Non-pigmented ciliary epithelial cell (primary cell): Measurements from ENCODE around the gene RFTN2.
"Not testable (repeated sequence)": the region's sequence is repeated elsewhere in the genome, so short reads cannot be mapped to it uniquely, and the experiment has no call there.

ENCODE experiments used
- DNase-seq: peaks from one replicate; pipeline ENCODE4 v3.0.0-alpha.2; 2010; ENCODE audit warnings: low read depth

RFTN2 gene

DNA sequence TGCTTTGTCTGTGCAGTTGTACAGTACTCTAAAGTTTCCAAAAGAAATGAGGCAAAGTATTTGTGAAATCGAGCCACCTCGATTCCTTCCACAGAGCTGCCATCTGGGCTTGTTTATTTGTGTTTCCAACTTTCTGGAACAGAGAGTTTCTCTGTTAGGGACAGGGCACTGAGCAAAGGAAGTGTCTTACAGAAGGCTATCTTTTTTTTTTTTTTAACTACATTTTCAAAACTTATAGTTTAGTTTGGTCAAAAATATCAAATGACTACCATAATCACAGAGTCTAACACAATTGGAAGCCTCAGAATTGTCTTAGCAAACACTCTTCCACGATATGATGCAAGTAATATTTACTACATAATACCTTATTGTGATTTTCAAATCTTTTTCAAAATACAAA is 796 bp downstream of the RFTN2 start:
- no peak for DNase-seq

DNA sequence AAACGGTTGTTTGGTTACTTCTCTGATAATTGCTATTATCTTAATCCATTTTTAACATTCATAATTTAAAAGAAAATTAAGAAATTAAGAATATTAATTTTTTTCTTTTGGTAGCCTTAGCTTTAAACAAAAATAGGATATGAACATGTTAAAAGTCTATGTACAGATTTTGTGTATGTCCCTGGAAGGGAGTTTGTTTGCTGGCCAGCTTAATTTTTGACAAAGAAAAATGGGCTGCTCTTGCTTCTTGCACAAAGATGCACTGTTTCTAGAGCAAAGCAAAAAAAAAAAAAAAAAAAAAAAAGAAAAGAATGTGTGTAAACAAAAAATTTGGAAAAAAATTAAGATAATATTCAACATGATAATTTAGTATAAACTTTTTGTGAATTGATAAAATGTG is 1.3 kb downstream of the RFTN2 start:
- DNase-seq = no peak

DNA sequence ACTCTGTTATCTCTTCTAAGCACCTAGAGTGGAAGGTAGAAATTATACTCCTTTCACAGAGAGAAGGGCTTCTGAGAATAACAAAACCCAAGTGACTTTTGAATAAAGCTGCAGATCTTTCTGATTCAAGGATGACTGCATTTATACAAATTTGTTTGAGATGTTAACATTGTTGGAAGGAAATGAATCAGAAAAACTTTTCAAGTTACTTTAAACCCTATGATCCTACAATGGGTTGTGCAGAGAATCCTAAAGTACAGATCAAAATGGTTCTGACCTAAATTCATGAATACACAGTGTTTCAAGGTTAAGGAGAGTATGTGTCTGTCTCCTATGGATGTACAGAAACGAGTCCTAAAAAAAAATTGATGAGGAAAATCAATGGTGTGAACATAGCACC is 1.8 kb downstream of the RFTN2 start:
- no peak for DNase-seq

DNA sequence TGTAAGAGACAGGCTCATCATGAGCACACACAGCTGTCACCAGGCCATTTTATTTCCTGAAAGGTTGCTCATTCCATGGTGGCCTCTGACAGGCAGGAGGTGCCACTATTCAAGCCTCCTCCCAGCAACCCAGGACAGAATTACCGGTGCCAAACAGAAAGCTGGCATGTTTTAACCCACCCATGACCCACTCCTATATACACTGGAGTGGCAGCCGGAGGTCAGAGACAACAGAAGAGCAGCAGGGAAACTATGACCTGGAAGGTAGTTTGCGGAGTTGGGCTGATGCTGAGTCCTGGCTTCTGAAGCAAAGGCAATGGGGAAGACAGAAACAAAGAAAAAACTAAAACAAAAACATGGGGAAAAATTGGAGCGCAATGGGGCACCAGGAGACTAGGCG is 2.3 kb downstream of the RFTN2 start:
- no peak for DNase-seq

DNA sequence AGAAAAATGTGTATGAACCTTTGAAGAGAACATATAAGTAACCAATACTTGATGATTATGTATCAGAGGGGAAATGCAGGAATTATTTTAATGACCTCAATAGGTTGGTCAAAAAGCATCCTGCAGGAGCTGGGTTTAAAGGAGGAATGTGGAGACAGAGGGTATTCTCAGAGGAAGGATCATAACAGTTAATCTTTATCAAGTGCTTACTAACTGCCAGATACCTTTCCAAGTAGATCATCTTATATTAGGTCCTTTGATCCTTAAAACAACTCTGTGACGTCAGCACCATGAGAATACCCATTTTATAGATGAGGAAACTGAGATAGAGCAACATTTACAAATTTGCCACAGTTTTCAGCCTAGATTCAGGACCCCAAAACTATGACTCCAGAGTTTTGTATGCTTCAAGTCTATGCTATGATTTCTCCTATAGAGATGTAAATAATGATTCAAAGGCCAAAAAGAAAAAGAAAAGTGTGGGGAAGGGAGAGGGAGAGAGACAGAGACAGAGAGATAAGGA is 3.0 kb downstream of the RFTN2 start:
- DNase-seq = no peak

- no peak for DNase-seq
Measured at GRCh38 chr2:197669077-197669476, 6.3 kb downstream of the RFTN2 start.

DNA sequence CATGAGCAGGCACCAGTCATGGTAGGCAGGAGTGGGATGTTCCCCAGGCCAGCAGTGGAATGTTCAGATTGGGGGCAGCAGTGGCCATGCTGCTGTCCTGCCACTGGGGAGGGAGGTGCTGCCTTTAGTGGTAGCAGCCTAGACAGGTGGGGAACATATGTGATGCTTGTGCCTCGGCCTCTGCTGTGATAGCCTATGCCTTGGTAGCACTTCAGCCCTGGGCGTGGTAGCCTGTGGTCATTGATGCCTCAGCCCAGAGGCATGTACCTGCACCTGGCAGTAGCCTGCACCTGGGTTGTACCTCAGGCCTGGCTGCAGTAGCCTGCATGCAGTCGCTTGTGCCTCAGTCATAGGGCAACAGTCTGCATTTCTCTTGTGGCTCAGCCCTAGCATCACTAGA is 7.1 kb downstream of the RFTN2 start:
- no peak for DNase-seq

DNA sequence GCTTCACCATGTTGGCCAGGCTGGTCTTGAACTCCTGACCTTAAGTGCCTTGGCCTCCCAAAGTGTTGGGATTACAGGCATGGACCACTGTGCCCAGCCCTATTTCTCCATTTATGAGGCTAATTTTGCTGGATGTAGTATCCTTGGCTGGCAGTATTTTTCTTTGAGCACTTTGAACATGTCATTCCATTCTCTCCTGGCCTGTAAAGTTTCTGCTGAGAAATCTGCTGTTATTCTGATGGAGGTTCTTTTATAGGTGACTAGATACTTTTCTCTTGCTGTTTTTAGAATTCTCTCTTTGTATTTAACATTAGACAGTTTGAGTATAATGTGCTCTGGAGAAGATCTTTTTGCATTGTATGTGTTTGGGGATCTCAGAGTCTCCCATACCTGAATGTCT is 9.1 kb downstream of the RFTN2 start:
- DNase-seq = no peak

DNA sequence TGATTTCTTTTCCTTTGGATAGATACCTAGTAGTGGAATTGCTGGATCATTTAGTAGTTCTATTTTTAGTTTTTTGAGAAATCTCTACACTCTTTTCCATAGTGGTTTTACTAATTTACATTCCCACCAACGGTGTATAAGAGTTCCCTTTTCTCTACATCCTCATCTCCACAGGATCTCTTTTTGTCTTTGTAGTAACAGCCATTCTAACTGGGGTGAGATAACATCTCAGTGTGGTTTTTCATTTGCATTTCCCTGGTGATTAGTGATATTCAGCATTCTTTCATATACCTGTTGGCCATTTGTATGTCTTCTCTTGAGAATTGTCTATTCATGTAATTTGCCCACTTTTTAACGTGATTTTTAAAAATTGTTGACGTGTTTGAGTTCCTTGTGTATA is 13.8 kb downstream of the RFTN2 start:
- DNase-seq = no peak

DNA sequence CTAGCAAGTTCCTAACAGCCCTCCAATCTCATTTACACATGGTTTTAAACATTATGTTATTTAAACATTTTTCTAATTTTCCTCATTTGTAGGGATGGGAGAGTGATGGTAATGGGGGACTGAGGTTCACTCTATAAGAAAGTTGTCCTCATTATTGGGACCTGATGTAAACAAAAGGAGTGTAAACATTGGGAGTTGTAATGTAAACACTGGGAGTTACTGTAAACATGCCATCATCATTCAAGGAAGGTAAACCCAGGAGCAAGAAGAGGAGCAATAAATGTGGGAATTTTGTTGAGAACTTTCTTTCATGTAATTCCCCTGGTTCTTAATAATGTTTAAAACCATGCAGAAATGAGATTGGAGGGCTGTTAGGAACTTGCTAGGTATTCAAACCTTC is 17.8 kb downstream of the RFTN2 start:
- DNase-seq = no peak

DNA sequence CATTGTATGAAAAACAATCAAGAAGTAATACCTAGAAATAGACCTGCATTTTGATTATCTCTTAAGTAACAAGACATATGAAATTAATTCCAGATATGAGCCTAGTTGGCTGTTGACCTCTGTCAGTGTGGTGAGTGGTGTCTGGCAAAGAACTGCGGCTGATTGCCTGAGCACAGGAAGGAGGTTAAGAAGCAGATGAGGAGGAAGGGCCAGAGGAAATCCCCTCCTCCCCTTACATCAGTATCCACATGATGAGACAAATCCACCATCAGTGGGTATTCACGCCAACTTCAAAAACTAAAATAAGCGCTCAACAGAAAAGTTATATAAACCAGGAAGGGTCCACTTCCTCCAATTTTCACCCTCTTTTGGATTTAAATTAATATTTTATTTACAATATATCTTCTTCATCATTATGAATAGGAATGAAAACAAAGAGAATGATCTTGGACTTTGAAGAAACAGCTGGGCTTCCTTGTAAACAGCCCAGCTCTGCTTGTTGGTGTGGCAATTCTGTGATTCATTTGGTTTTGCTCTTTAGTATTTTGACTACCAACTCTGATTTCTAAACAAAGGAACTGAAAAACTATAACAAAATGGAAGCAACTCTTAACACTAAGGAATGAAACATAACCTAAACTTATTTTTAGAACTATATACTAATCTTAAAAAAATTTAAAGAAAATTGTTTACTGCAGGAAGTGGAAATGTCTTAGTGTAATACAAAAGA is 27.3 kb downstream of the RFTN2 start:
- DNase-seq = no peak

DNA sequence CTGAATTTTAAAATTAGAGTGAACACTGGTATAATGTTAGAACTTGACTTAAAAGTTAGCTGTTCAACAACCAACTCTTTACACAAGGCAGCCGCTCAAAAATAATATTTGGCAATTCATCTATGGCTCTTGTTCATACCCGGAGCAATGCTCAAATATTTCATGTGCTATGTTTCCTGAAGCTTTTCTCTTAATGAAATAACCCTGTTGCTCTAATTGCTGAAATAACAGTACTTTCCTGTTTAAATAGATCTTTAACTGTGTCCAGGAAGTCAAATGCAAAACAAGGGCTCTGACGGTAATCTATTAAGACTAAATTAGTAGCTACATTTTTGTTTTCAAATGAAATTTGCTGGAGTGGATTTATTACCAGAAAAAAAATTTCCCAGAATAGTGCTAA is 33.7 kb downstream of the RFTN2 start:
- DNase-seq = no peak

DNA sequence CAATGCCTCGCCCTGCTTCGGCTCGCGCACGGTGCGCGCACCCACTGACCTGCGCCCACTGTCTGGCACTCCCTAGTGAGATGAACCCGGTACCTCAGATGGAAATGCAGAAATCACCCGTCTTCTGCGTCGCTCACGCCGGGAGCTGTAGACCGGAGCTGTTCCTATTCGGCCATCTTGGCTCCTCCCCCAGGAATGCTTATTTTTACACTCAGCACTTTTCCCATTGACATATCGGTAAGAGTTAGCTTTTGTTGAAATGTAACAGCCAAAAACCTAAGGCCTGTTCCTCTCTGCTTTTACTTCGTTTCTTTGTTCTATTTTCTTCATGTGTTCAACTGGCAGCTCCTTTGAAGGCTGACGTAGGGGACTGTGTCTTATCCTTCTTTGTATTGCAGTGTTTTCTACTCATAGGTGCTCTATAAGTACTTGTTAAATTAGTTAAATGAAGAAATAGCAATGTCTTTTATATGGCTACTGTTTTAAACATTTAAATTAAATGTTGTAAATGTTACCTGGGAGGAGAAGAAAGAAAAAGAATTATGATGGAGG is 34.7 kb downstream of the RFTN2 start:
- not testable (repeated sequence) for DNase-seq

GRCh38 chr2:197633109-197633657 is 42.2 kb downstream of the RFTN2 start:
- no peak for DNase-seq

DNA sequence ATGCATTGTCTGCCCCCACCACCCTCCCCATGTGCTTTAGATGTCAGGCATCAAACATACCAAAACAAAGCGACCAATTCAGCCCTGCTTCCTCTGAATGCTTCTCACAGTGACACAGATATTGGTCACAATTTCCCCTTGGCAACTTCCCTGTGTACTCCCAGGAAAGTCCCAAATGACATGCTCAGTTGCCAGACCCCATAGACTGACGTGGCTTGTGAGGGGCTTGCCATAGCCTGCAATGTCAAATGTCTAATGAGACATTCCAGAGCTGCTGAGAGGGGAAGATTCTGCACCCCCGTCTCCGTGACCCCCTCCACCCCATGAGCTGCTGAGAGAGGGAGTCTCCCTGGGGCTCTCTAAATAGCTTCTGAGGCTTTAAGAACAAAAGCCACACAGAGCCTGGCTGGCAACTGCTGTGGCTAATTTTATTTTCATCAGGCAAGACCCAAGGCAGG is 47.3 kb downstream of the RFTN2 start:
- DNase-seq = no peak

DNA sequence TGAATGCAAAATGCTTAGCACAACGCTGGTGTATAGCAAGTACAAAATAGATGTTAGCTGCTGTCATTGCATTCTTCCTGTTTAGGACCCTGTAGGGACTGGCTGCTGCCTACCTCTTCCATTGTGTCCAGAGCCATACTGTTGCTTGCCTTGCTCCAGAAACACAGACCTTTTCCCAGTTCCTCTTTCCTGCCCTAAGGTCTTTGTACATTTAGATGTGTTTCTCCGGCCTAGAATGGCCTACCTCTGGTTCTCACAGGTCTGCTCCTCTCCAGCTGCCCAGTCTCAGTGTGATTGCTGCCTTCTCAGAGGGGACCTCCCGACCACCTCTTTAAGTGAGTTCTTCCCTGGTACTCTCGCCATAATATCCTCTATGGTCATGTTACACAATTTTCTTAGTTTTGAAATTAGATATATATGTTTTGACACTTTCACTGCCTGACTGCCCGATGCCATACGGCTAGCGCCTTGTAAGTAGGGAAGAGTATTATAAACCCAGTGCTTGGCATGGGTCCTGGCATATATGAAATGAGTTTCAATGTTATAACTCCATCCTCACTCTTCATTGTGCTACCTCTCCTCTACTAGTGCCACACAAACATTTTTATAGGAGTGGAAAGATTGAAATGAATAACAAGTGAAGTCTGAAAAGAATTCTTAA is 48.3 kb downstream of the RFTN2 start:
- DNase-seq = no peak

DNA sequence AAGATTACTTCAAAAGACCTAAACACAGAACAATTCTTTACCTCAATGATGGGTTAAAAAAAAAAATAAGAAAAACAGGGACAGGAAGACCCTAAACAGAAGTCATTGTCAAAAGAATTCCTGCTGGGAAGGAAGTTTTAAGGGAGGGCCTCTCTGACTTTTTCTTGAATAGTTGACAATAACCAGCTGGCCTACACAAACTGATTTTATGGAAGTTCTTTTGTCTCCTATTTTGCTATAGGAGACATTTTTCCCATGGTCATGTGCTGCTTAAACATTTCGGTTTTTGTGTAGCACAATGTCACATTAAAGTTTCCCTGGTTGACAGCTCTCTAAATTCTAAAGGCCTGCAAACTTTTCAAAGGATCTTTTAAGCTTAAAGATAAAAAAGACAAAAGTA is 55.3 kb downstream of the RFTN2 start:
- DNase-seq = no peak

DNA sequence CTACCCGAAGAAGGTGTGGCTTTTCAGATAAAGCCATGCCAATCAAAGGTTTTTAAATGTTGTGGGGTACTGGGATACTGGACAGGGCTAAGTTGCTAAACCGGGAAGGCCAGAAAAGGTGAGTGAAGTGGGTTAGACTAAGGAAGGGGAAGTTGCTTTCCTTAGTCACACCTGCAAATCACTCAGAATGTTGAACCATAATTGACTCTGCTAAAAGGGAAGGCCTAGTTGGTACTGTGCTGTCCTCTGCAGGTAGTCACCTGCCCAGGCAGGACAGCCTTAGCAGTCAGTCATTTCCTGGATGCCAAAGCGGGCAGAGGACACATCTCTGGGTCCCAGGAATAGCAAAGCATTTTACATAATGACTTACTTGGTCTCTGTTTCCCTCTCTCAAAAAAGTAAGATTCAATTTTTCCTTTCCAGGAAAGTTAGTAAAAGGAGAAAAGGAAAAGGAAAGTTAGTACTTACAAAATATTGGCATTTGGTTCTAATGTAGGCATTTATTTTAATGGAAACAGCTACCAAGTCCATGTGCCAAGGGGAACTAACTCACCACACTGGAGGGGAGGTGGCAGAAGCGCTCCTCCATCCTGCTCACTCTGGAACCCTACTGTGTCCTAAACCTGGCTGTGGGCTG is 60.3 kb downstream of the RFTN2 start:
- DNase-seq = no peak

- no peak for DNase-seq
Measured at GRCh38 chr2:197614532-197614931, 60.9 kb downstream of the RFTN2 start.

- DNase-seq = no peak
Measured at GRCh38 chr2:197613509-197613987, 61.8 kb downstream of the RFTN2 start.

DNA sequence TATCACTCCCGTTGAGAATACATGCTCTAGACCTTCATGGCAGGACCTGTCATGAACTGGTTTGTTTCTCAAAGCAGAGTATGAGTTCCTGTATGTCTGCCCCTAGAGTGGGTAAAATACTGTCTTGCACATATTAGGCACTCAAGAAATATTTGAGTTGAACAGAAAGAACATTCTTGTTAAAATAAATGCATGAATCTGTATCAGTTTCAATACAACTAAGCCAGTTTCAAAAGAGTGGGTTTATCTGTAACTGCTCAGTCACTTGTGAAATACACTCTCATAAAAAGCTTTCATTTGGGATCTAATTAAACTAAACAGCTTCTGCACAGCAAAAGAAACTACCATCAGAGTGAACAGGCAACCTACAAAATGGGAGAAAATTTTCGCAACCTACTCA is 69.2 kb downstream of the RFTN2 start:
- DNase-seq = no peak

GRCh38 chr2:197604117-197604860 is 71.1 kb downstream of the RFTN2 start:
- DNase-seq = no peak
